HUES48 (cell line): ENCODE measurements around the gene NCS1.

Experiments
- H3K27ac ChIP-seq: one replicate; pipeline ENCODE4 v1.7.0; 2013; ENCODE audit warnings: low read depth, low read length, inconsistent platforms
- H3K27me3 ChIP-seq: 2 replicates; pipeline ENCODE4 v1.6.1; 2013; ENCODE audit warnings: mild to moderate bottlenecking, low read length; ENCODE audit not compliant: control insufficient read depth, insufficient read depth
- H3K36me3 ChIP-seq: 2 replicates; pipeline ENCODE4 v1.6.1; 2013; ENCODE audit warnings: low read length; ENCODE audit not compliant: control insufficient read depth, insufficient read depth
- H3K4me1 ChIP-seq: 2 replicates; pipeline ENCODE4 v1.6.1; 2013; ENCODE audit warnings: mild to moderate bottlenecking, low read length; ENCODE audit not compliant: control insufficient read depth, insufficient read depth
- H3K4me3 ChIP-seq: 2 replicates; pipeline ENCODE4 v1.5.1; 2013; ENCODE audit warnings: mild to moderate bottlenecking, low read depth, low read length
- H3K9ac ChIP-seq: 2 replicates; pipeline ENCODE4 v1.6.1; 2013; ENCODE audit warnings: mild to moderate bottlenecking, low read depth, low read length, moderate library complexity
- H3K9me3 ChIP-seq: 2 replicates; pipeline ENCODE4 v1.6.1; 2013; ENCODE audit warnings: low read length; ENCODE audit not compliant: control insufficient read depth, insufficient read depth

NCS1 gene

DNA sequence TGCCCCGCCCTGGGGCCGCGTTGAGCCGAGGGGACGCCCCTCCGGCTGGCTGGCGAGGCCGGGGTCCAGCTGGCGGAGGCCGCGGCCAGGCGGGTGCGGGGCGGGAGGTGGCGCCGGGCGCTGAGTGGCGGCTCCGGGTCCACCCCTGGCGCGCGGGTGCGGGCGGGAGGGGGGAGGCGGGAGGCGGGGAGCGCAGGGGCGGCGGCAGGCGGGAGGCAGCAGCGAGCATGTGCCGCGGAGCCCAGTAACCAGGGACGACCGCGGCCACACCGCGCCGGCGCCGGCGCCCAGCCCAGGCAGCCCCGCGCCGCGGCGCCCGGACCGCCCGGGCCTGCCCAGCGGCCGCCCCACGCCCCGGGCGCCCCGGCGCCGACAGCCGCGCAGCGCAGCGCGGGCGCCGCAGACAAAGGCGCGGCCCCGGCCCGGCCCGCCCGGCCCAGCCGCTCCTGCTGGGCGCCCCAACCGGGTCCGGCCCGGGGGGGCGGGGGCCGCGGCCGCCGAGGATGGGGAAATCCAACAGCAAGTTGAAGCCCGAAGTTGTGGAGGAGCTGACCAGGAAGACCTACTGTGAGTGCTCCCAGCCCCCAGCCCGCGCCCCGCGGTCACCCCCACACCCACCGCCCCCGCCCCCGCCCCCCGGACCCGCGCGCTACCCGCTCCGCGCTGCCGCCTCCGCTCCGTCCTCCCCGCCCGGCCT is at the start of gene NCS1:
Gene NCS1, plus strand, starts transcription at position 244 of the 697 bp plus-strand sequence. Its CDS starts 260 bp downstream, at position 504.
- Histone ChIP-seq H3K27me3 (peaks cover 11% of the 10 kb centered on the region), H3K36me3 (0 out of 2 replicates have a peak, but pooled peaks cover 2% of the 10 kb centered on the region), H3K27ac (no peak within 1 kb of the TSS), H3K9me3 (no peaks in the 10 kb centered on the region), H3K4me1 (peaks cover 13% of the 10 kb centered on the region), H3K9ac (peak within 1 kb of the TSS; percentile 21; the same call in 1 of the 2 replicates), H3K4me3 (peak within 1 kb of the TSS; percentile 67)

DNA sequence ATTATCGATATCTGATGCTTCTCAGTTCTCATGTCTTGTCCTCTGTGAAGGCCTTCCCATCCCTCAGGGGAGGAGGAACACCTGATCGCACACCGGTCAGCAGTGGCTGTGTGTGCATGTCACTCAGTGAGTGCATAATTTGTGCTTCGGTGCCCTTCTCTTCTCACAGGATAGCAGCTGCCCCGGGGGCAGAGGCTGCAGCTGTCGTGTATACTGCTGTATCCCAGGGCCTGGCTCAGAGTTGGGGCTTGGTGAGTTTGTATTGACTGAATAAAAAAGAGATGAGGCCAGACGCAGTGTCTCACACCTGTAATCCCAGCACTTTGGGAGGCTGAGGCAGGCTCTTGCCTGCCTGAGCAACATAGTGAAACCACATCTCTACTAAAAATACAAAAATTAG is 49.7 kb upstream of the NCS1 start:
- no peak overlapping the region for H3K27ac ChIP-seq

DNA sequence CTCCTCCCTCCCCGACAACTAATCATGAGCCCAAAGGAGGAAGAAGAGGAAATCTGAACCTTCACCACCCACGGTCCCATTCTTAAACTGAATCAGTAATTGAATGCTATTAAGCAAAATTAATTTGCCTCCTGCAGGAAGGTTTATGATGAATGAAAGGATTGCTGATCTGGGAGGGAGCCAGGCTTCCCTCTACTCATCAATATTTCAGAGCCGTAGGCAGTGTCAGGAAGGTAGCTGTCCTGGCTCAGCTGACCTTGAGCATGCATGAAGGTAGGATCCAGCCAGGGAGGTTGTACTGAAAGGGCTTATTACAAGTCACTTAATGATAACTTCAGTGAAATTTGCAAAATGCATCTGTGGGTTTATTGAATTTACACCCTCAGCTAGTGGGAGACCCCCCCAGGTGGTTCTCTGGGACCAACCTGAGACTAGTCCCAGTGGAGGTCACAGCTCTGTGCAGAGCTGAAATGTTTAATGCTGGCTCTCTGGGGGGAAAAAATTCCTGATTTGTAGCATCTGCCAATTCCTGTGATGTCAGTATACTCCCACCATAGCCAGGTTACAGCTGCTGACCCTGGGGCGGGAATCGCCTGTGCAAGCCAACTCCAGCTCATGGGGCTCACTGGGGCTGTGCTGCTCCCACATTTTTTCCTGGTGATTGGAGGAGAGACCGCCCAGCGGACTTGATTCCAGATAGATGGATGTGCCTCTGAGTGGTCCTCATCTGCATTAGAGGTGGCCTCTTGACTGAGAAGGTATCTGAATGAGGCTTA is 47.9 kb upstream of the NCS1 start:
- Histone ChIP-seq H3K36me3 (peaks cover 40% of the 10 kb centered on the region), H3K9me3 (no peaks in the 10 kb centered on the region), H3K27me3 (no peaks in the 10 kb centered on the region), H3K4me3 (no peak overlapping the region), H3K9ac (no peak overlapping the region), H3K4me1 (peaks cover 13% of the 10 kb centered on the region), H3K27ac (no peak overlapping the region)

More for the DNA sequence above, 49.7 kb upstream of the NCS1 start:
- H3K9ac ChIP-seq = no peak overlapping the region
- H3K9me3 ChIP-seq = no peaks in the 10 kb centered on the region
- H3K36me3 ChIP-seq = peaks cover 24% of the 10 kb centered on the region
- H3K4me3 ChIP-seq = no peak overlapping the region
- H3K4me1 ChIP-seq = peaks cover 30% of the 10 kb centered on the region
- no peaks in the 10 kb centered on the region for H3K27me3 ChIP-seq

DNA sequence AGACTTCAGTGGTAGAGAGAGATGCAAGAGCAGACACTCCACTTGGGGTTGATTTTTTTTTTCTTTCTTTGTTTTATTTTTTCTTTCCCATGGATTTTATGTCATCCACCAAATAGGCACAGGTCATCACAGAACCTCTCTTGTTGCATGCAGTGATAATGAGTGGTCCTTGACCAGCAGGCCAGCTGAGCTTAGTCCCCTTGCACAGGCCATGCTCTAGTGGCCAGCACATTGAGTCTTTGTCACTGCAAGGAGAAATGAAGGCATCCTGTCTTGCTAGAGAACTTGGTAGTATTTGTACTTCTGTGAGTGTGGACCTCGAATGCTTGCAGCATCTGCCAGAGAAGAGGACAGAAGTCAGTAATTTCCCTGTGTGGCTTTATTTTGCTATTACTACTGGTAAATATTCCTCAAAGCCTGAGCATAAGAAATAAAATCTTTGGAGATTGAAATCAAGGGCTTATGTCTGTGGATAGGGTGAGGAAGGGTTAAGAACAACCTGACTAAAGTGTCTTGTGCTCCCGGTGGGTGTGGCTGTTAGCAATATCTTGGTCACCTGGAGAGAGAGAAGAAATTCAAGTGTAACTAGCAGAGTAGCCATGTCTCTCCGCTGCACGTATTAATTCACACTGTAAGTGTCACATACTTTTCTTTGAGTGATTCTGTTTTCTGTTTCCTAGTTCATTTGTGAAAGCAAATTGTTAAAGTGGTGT is 45.3 kb upstream of the NCS1 start:
- Histone ChIP-seq H3K9ac (no peak overlapping the region), H3K4me1 (0 out of 2 replicates have a peak, but pooled peaks cover 5% of the 10 kb centered on the region), H3K9me3 (no peaks in the 10 kb centered on the region), H3K27me3 (no peaks in the 10 kb centered on the region), H3K27ac (no peak overlapping the region), H3K4me3 (no peak overlapping the region), H3K36me3 (peaks cover 50% of the 10 kb centered on the region)

DNA sequence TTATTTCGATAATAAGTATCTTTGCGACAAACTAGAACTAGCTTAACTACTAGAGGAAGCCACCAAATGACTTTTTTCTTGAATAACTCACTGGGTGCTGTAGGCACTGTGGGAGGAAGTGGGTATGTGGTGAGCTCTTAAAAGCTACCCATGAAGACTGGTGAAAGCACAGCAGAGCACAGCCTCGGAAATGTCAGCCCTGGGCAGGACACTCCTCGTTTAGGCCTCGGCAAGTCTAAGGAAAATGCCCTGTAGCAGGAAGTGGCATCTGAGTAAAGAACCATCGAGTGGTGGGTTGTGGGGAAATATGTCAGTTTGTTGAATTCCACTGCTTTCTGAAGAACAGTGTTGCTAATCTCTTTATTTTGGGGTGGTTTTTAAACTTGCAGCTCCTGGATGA is 44.0 kb upstream of the NCS1 start:
- Histone ChIP-seq H3K36me3 (peaks cover 44% of the 10 kb centered on the region), H3K27ac (no peak overlapping the region), H3K9me3 (no peaks in the 10 kb centered on the region), H3K4me3 (no peak overlapping the region), H3K4me1 (0 out of 2 replicates have a peak, but pooled peaks cover 5% of the 10 kb centered on the region), H3K27me3 (no peaks in the 10 kb centered on the region), H3K9ac (no peak overlapping the region)

DNA sequence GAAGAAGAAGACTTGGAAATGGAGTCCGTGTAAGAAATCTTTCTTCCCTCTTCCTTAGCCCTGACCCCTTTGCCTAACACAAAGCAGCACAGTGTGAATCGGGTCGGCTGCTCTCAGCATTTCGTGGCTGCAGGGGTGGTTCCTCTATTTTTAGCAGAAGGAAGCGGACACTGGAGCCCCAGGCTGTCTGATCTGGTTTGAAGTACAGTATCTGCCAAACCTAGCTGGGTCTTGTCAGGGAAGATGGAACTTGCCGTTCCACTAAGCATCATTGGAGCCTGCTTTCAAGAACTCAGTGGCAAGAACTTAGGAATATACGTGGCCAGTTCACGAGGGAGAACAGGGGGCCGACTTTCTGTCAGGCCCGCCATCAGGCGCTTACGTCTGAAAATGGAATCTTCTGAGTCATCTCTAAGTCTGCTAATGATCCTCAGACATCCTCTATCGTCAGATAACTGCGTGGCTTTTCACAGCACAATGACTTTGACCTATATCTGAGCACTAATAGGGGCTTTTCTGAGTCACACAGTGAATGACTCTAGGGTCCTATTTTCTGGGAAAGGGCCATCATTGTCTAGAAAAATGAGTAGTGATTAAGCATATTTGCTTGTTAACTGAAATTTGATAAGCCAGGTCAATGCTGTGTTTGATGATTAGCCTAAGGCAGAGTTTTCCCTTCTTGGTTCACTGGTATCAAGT is 43.3 kb upstream of the NCS1 start:
- no peak overlapping the region for H3K9ac ChIP-seq
- no peak overlapping the region for H3K27ac ChIP-seq
- H3K9me3 ChIP-seq = no peaks in the 10 kb centered on the region
- H3K27me3 ChIP-seq = no peaks in the 10 kb centered on the region
- H3K4me1 ChIP-seq = 0 out of 2 replicates have a peak, but pooled peaks cover 2% of the 10 kb centered on the region
- H3K4me3 ChIP-seq = no peak overlapping the region
- peaks cover 44% of the 10 kb centered on the region for H3K36me3 ChIP-seq

DNA sequence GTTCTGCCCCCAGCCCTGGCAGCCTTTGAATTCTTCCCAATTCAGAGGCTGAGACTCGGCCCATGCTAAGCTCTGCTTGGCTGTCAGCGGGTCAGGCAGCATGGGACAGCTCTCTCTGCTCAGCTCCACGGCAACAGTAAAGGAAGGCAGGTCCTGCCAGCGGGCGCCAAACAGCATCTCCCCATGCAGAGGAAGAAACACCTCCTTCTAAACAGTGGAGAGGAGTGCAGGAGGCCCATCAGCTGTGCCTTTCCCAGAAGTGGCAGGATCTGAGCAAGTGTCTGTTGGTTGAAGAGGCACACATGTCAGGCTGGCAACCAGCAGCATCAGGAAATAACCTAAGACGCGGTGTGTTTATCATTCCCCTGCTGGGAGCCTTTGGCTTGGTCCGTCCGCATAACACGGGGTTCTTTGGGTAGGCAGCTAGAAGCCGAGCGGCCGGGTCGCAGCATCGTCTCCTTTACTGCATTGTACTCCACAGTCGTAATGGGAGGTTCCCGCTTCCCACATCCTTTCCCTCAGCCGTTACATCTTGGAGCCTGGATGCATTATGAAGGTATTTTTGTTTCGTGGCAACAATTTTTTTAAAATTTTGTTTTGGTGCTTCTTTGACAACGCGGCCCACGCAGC is 42.7 kb upstream of the NCS1 start:
- H3K36me3 ChIP-seq = peaks cover 41% of the 10 kb centered on the region
- no peak overlapping the region for H3K9ac ChIP-seq
- no peaks in the 10 kb centered on the region for H3K9me3 ChIP-seq
- H3K4me3 ChIP-seq = no peak overlapping the region
- H3K27ac ChIP-seq = no peak overlapping the region
- no peaks in the 10 kb centered on the region for H3K4me1 ChIP-seq
- no peaks in the 10 kb centered on the region for H3K27me3 ChIP-seq

DNA sequence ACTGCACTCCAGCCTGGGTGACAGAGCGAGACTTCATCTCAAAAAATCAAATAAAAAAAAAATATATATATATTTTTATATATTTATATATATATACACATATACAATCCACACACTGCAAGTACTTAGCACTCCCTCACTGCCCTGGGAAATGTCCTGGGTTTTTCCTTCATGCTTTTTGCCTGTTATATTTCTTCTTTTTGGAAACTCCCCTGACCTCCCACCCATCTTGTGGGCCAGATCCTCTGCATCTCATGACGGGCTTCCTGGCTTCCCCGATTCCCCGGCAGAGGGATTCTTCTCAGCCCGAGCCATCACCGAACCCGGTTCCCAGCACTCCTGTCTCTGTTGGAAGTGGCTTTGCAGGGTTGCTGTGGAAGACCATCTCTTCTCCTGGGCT is 39.5 kb upstream of the NCS1 start:
- no peak overlapping the region for H3K9ac ChIP-seq
- no peak overlapping the region for H3K27ac ChIP-seq
- H3K4me3 ChIP-seq = no peak overlapping the region
- peaks cover 2% of the 10 kb centered on the region; the same call in 1 of the 2 replicates for H3K4me1 ChIP-seq
- H3K9me3 ChIP-seq = no peaks in the 10 kb centered on the region
- H3K27me3 ChIP-seq = no peaks in the 10 kb centered on the region
- H3K36me3 ChIP-seq = peaks cover 33% of the 10 kb centered on the region

DNA sequence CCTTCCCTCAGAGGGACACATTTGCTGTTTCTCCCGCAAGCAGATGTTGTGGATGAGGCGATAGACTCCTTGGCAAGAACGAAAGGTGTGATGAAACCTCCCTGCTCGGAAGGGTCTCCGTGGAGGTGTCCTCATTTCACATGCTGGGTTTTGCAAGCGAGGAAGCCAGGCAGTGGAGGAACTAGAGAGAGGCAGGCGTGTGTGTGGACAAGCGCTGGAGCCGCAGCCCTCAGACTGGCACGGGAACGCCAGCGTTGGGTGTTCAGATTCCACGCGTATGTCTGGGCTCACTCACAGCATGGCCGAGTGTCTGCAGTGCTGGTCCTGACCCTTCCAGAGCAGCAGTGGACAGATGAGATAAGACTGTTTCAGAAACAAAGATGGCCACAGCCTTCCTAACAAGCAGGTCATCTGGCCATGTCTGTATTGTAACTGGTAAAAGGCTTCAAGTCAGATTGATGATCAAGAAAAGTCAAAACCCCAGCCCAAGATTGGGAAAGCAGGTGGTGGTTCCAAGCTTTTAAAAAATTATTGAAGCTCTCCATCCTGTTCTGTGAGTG is 35.0 kb upstream of the NCS1 start:
- Histone ChIP-seq H3K9me3 (no peaks in the 10 kb centered on the region), H3K4me1 (peaks cover 13% of the 10 kb centered on the region), H3K36me3 (0 out of 2 replicates have a peak, but pooled peaks cover 8% of the 10 kb centered on the region), H3K4me3 (no peak overlapping the region), H3K27ac (no peak overlapping the region), H3K9ac (no peak overlapping the region), H3K27me3 (no peaks in the 10 kb centered on the region)

DNA sequence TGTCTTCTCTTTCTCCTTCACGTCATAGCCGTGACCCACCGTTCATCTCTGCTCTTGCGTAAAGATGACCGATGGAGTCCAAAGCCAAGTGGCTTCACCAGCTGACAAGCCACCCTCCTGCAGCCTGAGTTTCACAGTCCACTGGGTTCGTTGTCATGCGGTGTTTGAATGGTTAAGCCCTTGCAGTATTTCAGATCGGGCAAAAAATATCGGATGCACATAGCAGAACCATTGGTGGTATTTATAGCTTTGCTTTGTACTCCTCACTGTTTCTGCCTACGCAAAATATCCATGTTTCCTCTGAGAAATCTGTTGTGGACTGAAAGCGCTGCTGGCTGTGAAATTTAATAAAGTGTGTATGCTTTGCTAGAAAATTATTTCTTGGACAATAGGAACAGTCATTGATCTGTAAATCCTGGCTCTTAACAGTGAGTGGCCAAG is 34.5 kb upstream of the NCS1 start:
- Histone ChIP-seq H3K4me1 (peaks cover 13% of the 10 kb centered on the region), H3K4me3 (peak overlapping the region; percentile 27; the same call in 1 of the 2 replicates), H3K36me3 (0 out of 2 replicates have a peak, but pooled peaks cover 8% of the 10 kb centered on the region), H3K9ac (no peak overlapping the region), H3K27me3 (no peaks in the 10 kb centered on the region), H3K9me3 (no peaks in the 10 kb centered on the region), H3K27ac (peak overlapping the region; percentile 59)
